Activated T-helper 2 cell treated with anti-CD3 and anti-CD28 coated beads, Interferon-gamma antibody, Interleukin-2, Interleukin-4, amounts not matched to agents 10 μg/mL and 5 μg/mL and 100 μg/mL, durations not matched to agents 14 hours and 24 hours and 36 hours (primary cell): ENCODE data around the gene CLDND2. TPM values are rescaled to one million over a fixed set of nuclear protein-coding genes. Genes with fewer than 3 reads are reported as not detected.
A peak's percentile ranks its signal among the peaks of the same experiment; 100 is the strongest.

Source experiments
- DNase-seq: peaks from one replicate; pipeline ENCODE4 v3.0.0; 2021; ENCODE audit warnings: low spot score
- H3K27ac Mint-ChIP-seq: one replicate; pipeline ENCODE4 v1.8.0; 2021; ENCODE audit warnings: mixed read lengths
- H3K27me3 Mint-ChIP-seq: one replicate; pipeline ENCODE4 v1.8.0; 2021; ENCODE audit warnings: low read depth, mixed read lengths
- H3K36me3 Mint-ChIP-seq: one replicate; pipeline ENCODE4 v1.8.0; 2021; ENCODE audit warnings: low read depth, mixed read lengths
- H3K4me1 Mint-ChIP-seq: one replicate; pipeline ENCODE4 v1.8.0; 2021; ENCODE audit warnings: low read depth, mixed read lengths
- H3K4me3 Mint-ChIP-seq: one replicate; pipeline ENCODE4 v1.8.0; 2021; ENCODE audit warnings: low read depth, mild to moderate bottlenecking, moderate library complexity, mixed read lengths
- H3K9me3 Mint-ChIP-seq: one replicate; pipeline ENCODE4 v1.8.0; 2021; ENCODE audit warnings: mixed read lengths
- intact Hi-C: fragments of 100-400 bp; cut with micrococcal nuclease; formaldehyde crosslinking; loops from one replicate; pipeline ENCODE4 v1.15.1; 2023
- total RNA-seq: library from RNA; stranded (reverse); gene quantifications from 2 replicates; pipeline ENCODE4 v1.2.3, GENCODE V29; 2022

CLDND2 gene
- total RNA-seq, 1 donor from 2014 or later = 13.8 TPM

DNA sequence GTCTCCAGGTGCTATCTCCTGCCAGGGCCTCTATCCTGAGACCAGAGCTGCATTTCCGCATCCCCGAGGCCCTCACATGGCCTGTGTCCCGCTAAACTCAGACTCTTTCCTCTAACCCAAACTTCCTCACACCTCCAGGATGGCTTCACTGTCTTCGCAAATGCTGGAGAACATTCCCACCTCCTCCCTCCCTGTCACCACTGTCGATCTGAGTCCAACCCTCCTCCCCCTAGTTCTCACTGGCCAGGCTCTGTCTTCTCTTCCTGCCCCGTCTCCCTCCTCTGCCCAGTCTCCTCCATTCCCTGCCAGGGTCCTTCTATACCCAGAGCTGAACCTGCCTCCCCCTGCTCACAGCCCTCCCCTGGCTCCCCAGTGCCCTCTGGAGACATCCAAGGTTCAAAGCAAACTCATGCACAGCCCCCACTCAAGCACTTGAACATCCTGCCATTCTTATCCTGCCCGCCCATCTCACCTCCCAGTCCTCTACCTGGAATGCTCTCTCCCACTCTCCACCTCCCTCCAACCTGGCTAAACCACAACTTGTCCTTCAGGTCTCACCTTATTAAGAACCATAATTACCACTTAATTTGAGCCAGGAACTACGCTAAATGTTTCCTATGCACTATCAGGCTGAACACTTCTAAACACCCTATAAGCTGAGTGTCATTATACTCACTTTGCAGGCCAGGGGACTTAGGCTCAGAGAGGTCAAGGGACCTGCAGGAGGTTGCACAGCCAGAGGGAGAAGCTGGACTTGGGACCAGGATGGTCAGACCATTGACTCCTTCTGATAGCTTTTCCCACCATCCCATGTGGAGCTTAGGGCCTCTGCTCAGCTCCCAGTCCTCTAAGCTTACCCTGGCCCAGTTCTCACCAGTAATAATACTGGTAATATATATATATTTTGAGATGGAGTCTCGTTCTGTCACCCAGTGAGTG, 25.9 kb downstream of the CLDND2 start:
- intact Hi-C loops = no loop called here
- Mint-ChIP-seq H3K9me3 (no peaks in the 10 kb centered on the region), H3K27me3 (peaks cover 2% of the 10 kb centered on the region), H3K27ac (peak overlapping the region; percentile 64), H3K4me1 (peaks cover 23% of the 10 kb centered on the region), H3K4me3 (peak overlapping the region; percentile 63), H3K36me3 (peaks cover 28% of the 10 kb centered on the region)
- DNase-seq = no peak

DNA sequence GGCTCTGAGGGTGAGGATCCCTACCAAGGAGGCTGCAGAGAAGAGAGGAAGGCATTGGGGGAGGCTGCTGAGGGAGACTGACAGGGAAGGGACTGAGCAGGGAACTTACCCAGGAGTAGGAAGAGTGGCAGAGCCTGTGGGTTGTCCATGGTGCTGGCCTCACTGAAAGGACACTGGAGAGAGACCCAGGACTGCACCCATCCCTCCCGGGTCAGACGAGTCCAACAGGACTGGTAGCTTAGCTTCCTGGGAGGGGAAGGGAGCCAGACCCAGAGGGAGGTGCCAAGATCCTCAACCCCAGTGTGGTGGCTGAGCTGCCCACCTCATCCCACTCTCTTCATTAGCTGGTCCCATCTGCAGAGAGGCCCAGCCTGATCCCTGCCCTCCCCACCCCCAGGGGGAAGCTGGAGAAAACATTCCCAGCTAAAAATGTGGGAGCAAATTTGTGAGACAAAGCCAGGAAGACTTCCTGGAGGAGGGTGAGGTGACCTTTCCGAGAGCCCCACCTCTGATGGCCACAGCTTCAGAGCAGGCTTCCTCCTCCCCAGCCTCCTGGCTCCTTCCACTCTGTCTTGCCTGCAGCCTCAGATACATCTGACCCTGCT, 26.7 kb downstream of the CLDND2 start, which contains the start of gene VSIG10L:
TSS of gene VSIG10L (minus strand) at position 164 of the 605 bp plus-strand sequence. CDS start at position 149, 15 bp downstream.
- peak within 1 kb of the TSS; percentile 64 for H3K27ac Mint-ChIP-seq

DNA sequence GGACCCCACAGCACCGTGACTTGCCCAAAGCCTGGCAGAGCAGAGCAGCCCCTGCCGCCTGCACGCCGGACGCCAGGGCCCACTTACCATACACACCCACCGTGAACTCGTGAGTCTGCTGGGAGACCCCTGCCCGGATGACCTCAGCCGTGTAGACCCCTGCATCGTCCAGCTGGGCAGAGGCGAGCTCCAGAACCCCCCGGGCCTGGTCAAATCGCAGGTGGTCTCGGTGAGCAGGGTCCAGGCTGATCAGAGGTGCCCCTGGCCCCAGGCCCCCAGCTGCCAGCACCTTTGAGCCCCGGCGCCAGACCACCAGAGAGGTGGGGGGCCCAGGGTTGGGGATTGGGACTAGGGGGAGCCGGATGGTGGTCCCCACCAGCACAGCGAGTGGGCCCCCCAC, 27.7 kb downstream of the CLDND2 start:
- Mint-ChIP-seq H3K9me3 (no peaks in the 10 kb centered on the region), H3K4me1 (peaks cover 23% of the 10 kb centered on the region), H3K36me3 (peaks cover 17% of the 10 kb centered on the region), H3K4me3 (peak overlapping the region; percentile 82), H3K27ac (peak overlapping the region; percentile 42), H3K27me3 (peaks cover 2% of the 10 kb centered on the region)
- intact Hi-C loops = no loop called here
- DNase-seq = no peak

More for the DNA sequence above, 26.7 kb downstream of the CLDND2 start, which contains the start of gene VSIG10L:
- H3K4me3 Mint-ChIP-seq = peak within 1 kb of the TSS; percentile 82
- peaks cover 24% of the 10 kb centered on the region for H3K36me3 Mint-ChIP-seq
- peaks cover 2% of the 10 kb centered on the region for H3K27me3 Mint-ChIP-seq
- no peak for DNase-seq
- intact Hi-C loops = no loop called here
- peaks cover 23% of the 10 kb centered on the region for H3K4me1 Mint-ChIP-seq
- no peaks in the 10 kb centered on the region for H3K9me3 Mint-ChIP-seq

DNA sequence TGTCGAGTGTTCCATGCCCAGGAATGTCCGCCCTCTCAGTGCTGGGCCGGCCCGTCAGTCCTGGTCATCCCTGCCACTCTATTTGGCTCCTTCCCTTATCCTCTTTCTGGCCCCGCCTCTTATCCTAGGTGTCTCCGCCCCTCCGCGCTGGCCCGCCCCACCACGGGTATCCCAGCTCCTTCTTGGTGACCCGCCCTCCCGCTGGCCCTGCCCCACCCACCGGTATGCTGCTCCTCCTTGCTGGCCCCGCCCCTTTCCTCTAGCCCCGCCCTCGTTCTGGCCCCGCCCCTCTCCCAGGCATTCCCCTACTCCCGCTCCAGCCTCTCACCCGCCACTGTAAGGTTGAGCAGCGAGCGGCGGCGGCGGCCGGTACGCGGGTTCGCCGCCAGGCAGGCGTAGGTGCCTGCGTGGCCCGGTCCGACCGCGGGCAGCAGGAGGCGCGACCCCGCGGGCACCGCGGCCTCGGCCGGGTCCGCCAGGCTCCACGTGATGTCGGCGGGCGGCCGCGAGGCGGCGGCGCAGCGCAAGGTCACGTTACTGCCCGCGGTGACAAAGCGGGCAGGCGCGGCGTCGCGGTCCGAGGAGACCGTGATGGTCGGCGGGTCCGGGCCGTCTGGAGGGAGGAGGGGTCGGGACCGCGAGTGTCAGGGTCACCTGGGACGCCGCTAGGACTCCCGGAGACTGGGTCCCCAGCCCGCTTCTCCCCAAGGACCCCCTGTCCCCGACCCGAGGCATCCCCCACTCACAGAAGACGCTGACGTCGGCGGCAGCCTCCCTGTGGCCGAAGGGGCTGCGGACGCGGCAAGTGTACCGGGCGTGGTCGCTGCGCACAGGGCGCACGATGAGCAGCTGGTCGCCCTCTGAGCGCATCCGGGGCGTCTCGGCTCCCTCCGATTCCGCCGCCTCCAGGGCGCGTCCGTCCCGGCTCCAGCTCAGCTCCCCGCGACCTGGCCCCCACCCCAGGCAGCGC, 28.8 kb downstream of the CLDND2 start:
- Mint-ChIP-seq H3K27me3 (peaks cover 2% of the 10 kb centered on the region), H3K4me1 (peaks cover 23% of the 10 kb centered on the region), H3K36me3 (peaks cover 10% of the 10 kb centered on the region), H3K27ac (peak overlapping the region; percentile 89), H3K4me3 (peak overlapping the region; percentile 95), H3K9me3 (no peaks in the 10 kb centered on the region)
- DNase-seq = peak; percentile 93
- intact Hi-C loops = loop anchor here (1.0 to 2.0 kb wide), 6 partner anchors 15 to 317 kb away; no protein-coding TSS in a partner anchor

DNA sequence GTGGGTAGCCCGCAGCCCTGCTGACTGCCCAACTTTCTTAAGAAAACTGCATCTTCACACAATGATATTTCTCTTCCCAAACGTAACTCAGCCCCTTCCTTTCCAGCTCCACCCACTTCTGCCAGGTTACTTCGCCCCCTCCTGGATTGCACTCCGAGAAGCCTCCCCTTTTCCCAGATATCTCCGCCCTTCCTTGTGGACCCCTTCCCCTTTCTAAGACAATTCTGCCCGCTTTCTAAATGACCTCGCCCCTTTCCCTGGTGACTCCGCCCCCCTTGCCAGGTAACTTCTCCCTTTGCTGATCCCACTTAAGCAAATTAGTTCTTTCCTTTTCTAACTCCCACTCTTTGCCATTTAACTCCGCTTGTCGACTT, 29.5 kb downstream of the CLDND2 start:
- DNase-seq = no peak
- peaks cover 23% of the 10 kb centered on the region for H3K4me1 Mint-ChIP-seq
- H3K4me3 Mint-ChIP-seq = peak overlapping the region; percentile 95
- H3K9me3 Mint-ChIP-seq = no peaks in the 10 kb centered on the region
- H3K27me3 Mint-ChIP-seq = peaks cover 2% of the 10 kb centered on the region
- peak overlapping the region; percentile 89 for H3K27ac Mint-ChIP-seq
- H3K36me3 Mint-ChIP-seq = peaks cover 9% of the 10 kb centered on the region
- intact Hi-C loops = loop anchor here (1.0 to 2.0 kb wide), 6 partner anchors 16 to 318 kb away; no protein-coding TSS in a partner anchor

DNA sequence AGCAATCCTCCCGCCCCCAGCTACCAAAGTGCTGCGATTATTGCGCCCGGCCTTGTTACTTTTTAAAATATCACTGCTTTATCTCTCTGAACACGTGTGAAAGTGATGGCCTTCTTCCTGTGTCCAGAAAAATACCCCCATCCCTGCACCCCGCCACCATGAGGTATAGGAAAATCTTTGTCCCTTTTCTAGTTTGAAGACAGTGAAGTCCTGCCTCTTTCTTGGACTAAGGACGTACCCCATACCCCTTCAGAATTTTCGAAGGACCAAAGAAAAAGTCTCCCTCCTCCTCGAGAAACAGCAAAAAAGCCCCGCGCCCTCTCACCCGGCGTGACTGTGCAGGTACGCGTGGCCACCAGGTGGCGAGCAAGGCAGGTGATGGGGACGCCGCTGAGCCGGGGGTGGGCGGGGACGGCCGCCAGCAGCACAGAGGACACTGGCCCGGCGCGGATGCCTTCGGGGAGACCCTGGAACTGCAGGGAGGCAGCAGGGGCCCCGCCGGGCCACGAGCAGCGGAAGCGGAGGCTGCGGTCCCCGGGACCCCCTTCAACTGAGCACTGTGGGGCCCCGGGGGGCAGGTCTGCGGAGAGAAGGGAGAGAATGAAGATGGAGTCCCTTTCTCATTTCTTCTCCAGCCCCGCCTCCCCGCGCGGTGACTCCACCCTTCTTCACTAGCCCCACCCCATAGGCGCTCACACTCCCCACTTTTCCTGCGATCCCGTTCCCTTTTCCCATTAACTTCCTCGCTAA, 30.1 kb downstream of the CLDND2 start:
- peak; percentile 83 for DNase-seq
- peak overlapping the region; percentile 95 for H3K4me3 Mint-ChIP-seq
- H3K27me3 Mint-ChIP-seq = peaks cover 2% of the 10 kb centered on the region
- H3K4me1 Mint-ChIP-seq = peaks cover 23% of the 10 kb centered on the region
- H3K36me3 Mint-ChIP-seq = peaks cover 9% of the 10 kb centered on the region
- no peaks in the 10 kb centered on the region for H3K9me3 Mint-ChIP-seq
- H3K27ac Mint-ChIP-seq = peak overlapping the region; percentile 89
- intact Hi-C loops = loop anchor here (1.0 to 2.0 kb wide), 6 partner anchors 16 to 319 kb away; no protein-coding TSS in a partner anchor

DNA sequence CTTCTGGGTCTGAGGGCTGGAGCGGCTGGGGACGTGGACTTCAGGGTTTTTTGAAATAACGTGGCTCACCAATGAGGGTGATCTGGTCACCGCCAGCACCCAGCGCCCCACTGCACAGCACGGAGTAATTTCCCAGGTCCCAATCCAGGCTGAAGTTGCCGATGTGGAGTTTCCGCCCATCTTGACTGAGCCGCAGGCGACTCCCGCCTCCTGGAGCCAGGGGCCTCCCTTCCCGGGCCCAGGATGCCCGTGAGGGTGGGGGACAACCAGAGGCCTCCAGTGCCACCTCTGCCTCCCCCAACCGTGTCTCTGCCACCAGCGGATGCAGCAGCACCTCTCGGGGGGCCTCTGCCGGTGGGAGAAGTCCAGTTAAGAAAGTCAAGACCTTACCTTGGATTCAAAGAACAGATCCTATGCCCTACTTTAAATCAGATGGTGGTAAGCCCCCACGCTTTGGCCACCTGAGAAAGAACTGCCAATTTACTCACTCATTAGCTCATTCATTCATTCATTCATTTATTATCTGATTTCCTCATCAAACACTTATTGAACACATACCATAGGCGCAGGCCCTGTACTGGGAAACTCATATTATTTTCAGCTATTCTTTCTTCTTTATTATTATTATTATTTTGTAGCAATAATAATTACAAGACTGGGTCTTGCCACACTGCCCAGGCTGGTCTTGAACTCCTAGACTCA, 30.8 kb downstream of the CLDND2 start:
- no peak for DNase-seq
- Mint-ChIP-seq H3K4me1 (peaks cover 23% of the 10 kb centered on the region), H3K9me3 (no peaks in the 10 kb centered on the region), H3K27ac (peak overlapping the region; percentile 51), H3K36me3 (peaks cover 11% of the 10 kb centered on the region), H3K27me3 (peaks cover 2% of the 10 kb centered on the region), H3K4me3 (peak overlapping the region; percentile 95)
- intact Hi-C loops = loop anchor here (2.0 kb wide), 2 partner anchors 17 to 71 kb away; no protein-coding TSS in a partner anchor

DNA sequence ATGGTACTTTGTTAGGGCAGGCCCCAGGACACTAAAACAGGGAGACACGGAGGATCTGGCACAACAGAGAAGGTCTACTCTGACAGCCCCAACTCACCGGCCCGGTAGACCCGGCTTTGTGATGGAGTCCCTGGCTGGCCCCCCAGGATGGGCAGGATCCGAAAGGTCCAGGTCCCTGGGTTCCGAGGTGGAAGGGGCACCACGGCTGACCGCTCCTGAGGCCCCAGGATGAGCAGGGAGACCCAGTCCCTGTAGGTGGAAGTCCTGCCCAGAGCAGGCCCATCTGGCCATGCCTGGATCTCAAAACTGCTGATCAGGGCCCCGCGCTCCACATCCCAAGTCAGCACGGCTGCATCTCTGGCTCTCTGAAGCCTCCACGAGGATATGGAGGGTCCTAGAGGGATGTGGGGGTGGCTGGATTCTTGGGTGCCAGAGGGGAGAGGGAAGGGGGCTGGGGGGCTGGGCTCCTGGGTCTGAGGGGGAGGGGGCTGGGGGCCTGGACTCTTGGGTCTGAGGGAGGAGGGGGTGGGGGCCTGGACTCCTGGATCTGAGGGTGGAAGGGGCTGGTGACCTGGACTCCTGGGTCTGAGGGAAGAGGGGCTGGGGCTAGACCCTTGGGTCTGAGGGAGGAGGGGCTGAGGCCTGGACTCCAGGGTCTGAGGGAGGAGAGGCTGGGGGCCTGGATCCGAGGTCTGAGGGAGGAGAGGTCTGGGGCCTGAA, 31.5 kb downstream of the CLDND2 start:
- no peak overlapping the region for H3K27ac Mint-ChIP-seq
- no peaks in the 10 kb centered on the region for H3K9me3 Mint-ChIP-seq
- intact Hi-C loops = no loop called here
- H3K4me3 Mint-ChIP-seq = no peak overlapping the region
- peaks cover 2% of the 10 kb centered on the region for H3K27me3 Mint-ChIP-seq
- no peak for DNase-seq
- H3K36me3 Mint-ChIP-seq = peaks cover 11% of the 10 kb centered on the region
- peaks cover 18% of the 10 kb centered on the region for H3K4me1 Mint-ChIP-seq

DNA sequence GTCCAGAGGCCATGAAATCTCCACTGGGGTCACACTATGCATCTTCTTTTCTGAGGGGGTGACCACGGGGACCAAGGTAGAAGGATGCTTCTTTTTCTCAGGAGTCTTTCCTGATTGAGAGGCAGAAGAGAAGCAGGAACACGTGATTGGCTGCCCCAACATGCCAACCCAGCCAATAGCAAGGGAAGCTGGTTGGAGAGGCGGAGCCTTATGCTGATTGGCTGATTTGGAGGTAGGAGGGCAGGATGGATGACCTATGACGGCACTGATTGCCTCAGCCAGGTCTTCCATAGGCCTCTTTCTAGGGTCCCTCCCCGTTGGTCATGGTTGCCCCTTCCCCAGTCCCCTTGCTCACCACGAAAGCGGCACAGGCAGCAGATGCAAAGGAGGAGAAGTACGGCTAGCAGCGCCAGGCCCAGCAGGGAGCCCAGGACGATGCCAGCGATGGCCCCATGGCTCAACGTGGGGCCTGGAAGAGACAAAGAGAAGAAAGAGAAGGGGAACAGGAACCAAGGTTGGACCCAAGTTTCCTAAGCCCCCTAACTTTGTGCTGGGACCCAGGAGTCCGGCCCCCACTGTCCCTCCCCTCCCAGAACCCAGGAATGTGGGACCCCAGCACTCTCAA, 34.9 kb downstream of the CLDND2 start:
- no peak overlapping the region for H3K4me3 Mint-ChIP-seq
- intact Hi-C loops = no loop called here
- H3K27me3 Mint-ChIP-seq = no peaks in the 10 kb centered on the region
- H3K9me3 Mint-ChIP-seq = no peaks in the 10 kb centered on the region
- DNase-seq = no peak
- H3K36me3 Mint-ChIP-seq = peaks cover 31% of the 10 kb centered on the region
- H3K27ac Mint-ChIP-seq = no peak overlapping the region
- peaks cover 9% of the 10 kb centered on the region for H3K4me1 Mint-ChIP-seq

DNA sequence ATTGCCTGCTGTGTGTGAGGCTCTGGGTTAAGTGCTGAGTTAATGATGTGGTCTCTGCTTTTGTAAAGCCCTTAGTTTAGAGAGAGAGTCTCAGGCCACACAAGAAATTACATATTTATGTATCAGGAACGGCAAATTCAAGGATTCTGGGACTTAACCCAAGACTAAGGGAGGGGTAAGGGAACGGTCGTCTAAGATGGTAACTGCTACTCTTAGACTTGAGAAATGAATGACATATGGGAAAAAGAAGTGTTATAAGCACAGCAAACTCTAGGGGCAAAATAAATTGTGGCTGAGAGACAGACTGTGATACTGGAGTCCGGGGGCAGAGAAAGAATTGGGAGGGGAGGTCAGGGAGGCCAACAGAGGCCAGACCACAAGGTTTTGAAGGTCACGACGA, 37.1 kb downstream of the CLDND2 start:
- intact Hi-C loops = no loop called here

More for the DNA sequence above, 37.1 kb downstream of the CLDND2 start:
- no peaks in the 10 kb centered on the region for H3K9me3 Mint-ChIP-seq
- no peak overlapping the region for H3K4me3 Mint-ChIP-seq
- H3K27ac Mint-ChIP-seq = no peak overlapping the region
- peaks cover 4% of the 10 kb centered on the region for H3K27me3 Mint-ChIP-seq
- peaks cover 33% of the 10 kb centered on the region for H3K36me3 Mint-ChIP-seq
- H3K4me1 Mint-ChIP-seq = peaks cover 11% of the 10 kb centered on the region
- no peak for DNase-seq
